ENCODE measurements around the gene NT5C. TPM values are rescaled to one million over a fixed set of nuclear protein-coding genes. Genes with fewer than 3 reads are reported as not detected.
"Not testable (repeated sequence)": the region's sequence is repeated elsewhere in the genome, so short reads cannot be mapped to it uniquely, and the experiment has no call there.

The NT5C gene
- total RNA-seq, 1 experiment from 2014 or later, result 136 TPM

DNA sequence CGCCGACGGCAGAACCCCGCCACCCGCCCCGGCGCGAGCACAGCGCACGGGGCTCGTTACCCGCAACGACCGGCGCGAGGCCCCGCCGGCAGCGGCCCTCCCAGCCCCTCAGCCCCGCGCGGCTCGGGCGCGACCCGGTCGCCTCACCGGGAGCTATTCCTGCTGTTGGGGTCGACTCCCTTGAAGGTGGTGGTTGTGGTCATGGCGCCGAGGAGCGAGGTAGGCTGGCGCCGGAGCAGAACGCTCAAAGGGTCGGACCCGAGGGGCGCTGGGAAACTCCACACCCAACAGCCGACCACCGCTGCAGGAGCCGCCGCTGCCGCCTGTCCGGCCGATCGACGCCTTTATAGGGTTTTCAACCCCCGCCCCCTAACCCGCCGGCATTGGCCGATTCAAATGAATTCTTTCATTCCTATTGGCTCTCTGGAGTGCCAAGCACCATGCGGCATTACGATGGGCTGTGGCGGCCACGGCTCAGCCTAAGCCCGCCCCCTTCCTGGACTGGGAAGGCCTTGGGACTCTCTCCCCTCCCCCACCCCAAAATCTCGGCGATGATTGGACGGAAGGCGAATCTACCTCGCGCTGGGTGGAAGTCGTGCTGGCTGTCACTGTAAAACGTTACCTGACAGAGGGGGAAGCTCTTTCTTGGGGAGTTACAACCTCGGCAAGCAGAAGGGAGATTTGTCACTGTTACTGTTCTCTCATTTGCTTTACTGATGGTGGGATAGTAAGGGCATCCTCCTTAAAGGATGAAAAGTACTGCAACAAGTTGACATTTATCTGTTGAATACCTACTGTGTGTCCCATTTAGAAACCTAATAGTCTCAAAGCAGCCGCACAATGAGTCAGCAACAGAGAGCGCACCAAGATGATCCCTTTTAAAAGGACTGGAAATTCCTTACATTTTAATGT is 22.9 kb upstream of the NT5C start, which contains the start of gene JPT1:
Gene JPT1 (minus strand): TSS at position 318 of the 912 bp plus-strand sequence. CDS start 115 bp downstream, at position 203.
- no peaks in the 10 kb centered on the region for H3K9me3 ChIP-seq (replicated peaks)
- H3K36me3 ChIP-seq, result peaks cover 24% of the 10 kb centered on the region
- peak within 1 kb of the TSS; percentile 87 for H3K4me3 ChIP-seq
- H3K4me1 ChIP-seq (replicated peaks), result peaks cover 29% of the 10 kb centered on the region
- peak within 1 kb of the TSS; percentile 63 for H3K27ac ChIP-seq
- H3K27me3 ChIP-seq (replicated peaks), result no peaks in the 10 kb centered on the region
- peak; percentile 99 to 100 for DNase-seq (ENCODE audit: low read depth in 1 of 2, low spot score in 2 of 2)

- DNase-seq (ENCODE audit: low read depth in 1 of 2, low spot score in 2 of 2), result peak in 1 of 2 experiments; percentile 53
- Histone ChIP-seq H3K4me1 (replicated peaks) (peaks cover 22% of the 10 kb centered on the region), H3K4me3 (peak overlapping the region; percentile 87), H3K27me3 (replicated peaks) (no peaks in the 10 kb centered on the region), H3K36me3 (peaks cover 30% of the 10 kb centered on the region), H3K27ac (peak overlapping the region; percentile 63), H3K9me3 (replicated peaks) (no peaks in the 10 kb centered on the region)
Observed at GRCh38 chr17:75153780-75154194, 22.2 kb upstream of the NT5C start.

- Histone ChIP-seq H3K36me3 (peaks cover 37% of the 10 kb centered on the region), H3K27ac (peak overlapping the region; percentile 63), H3K4me3 (peak overlapping the region; percentile 87), H3K9me3 (replicated peaks) (no peaks in the 10 kb centered on the region), H3K27me3 (replicated peaks) (no peaks in the 10 kb centered on the region), H3K4me1 (replicated peaks) (peaks cover 17% of the 10 kb centered on the region)
- peak in 1 of 2 experiments; percentile 35 for DNase-seq (ENCODE audit: low read depth in 1 of 2, low spot score in 2 of 2)
Observed at GRCh38 chr17:75152922-75153779, 21.6 kb upstream of the NT5C start.

DNA sequence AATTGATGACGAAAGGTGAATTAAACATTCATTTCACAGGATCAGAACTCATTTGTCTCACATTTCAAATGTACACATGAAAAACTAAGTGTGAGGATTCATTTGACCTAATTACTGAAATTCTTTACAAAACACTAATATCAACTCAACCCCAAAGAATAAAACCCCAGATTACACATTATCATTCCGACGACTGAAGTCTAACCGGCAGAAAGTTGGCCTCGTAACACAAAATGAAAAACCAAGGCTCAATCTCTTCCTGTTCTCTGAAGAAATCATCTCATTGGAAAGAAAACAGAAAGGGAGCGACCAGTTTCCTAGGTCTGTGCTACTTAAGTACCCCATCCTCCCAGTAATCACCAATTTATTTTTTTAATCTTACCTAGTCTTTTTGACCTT is 21.0 kb upstream of the NT5C start:
- Histone ChIP-seq H3K27me3 (replicated peaks) (no peaks in the 10 kb centered on the region), H3K27ac (no peak overlapping the region), H3K4me1 (replicated peaks) (peaks cover 17% of the 10 kb centered on the region), H3K36me3 (peaks cover 43% of the 10 kb centered on the region), H3K4me3 (peak overlapping the region; percentile 87), H3K9me3 (replicated peaks) (no peaks in the 10 kb centered on the region)
- no peak for DNase-seq (ENCODE audit: low read depth in 1 of 2, low spot score in 2 of 2)

DNA sequence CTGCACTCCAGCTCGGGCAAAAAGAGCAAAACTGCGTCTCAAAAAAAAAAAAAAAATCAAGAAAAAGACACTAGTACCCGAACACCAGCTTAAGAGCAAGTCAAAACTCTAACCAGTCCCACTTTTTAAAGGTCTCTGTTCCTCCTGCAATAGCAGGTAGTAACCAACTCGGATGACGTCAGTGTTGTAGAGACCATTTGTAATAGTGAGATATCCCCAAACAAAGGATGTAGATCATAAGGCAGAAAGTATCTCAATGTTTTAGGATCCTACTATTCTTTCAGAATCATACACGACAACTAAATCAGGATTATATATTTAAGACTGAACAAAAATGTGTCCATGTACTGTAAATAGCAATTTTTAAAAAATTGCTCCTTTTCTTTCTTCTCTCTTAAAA is 20.4 kb upstream of the NT5C start:
- Histone ChIP-seq H3K4me1 (replicated peaks) (peaks cover 17% of the 10 kb centered on the region), H3K9me3 (replicated peaks) (no peaks in the 10 kb centered on the region), H3K4me3 (no peak overlapping the region), H3K27me3 (replicated peaks) (no peaks in the 10 kb centered on the region), H3K27ac (no peak overlapping the region), H3K36me3 (peaks cover 46% of the 10 kb centered on the region)
- no peak for DNase-seq (ENCODE audit: low read depth in 1 of 2, low spot score in 2 of 2)

GRCh38 chr17:75147878-75148546 is 16.5 kb upstream of the NT5C start:
- no peaks in the 10 kb centered on the region for H3K27me3 ChIP-seq (replicated peaks)
- no peak overlapping the region for H3K27ac ChIP-seq
- no peaks in the 10 kb centered on the region for H3K9me3 ChIP-seq (replicated peaks)
- DNase-seq (ENCODE audit: low read depth in 1 of 2, low spot score in 2 of 2), result no peak
- peaks cover 75% of the 10 kb centered on the region for H3K36me3 ChIP-seq
- no peak overlapping the region for H3K4me3 ChIP-seq
- peaks cover 8% of the 10 kb centered on the region for H3K4me1 ChIP-seq (replicated peaks)

- Histone ChIP-seq H3K4me3 (no peak overlapping the region), H3K36me3 (peaks cover 81% of the 10 kb centered on the region), H3K27ac (no peak overlapping the region), H3K9me3 (replicated peaks) (no peaks in the 10 kb centered on the region), H3K4me1 (replicated peaks) (no peaks in the 10 kb centered on the region), H3K27me3 (replicated peaks) (no peaks in the 10 kb centered on the region)
- no peak for DNase-seq (ENCODE audit: low read depth in 1 of 2, low spot score in 2 of 2)
Observed at GRCh38 chr17:75146592-75146991, 15.1 kb upstream of the NT5C start.

DNA sequence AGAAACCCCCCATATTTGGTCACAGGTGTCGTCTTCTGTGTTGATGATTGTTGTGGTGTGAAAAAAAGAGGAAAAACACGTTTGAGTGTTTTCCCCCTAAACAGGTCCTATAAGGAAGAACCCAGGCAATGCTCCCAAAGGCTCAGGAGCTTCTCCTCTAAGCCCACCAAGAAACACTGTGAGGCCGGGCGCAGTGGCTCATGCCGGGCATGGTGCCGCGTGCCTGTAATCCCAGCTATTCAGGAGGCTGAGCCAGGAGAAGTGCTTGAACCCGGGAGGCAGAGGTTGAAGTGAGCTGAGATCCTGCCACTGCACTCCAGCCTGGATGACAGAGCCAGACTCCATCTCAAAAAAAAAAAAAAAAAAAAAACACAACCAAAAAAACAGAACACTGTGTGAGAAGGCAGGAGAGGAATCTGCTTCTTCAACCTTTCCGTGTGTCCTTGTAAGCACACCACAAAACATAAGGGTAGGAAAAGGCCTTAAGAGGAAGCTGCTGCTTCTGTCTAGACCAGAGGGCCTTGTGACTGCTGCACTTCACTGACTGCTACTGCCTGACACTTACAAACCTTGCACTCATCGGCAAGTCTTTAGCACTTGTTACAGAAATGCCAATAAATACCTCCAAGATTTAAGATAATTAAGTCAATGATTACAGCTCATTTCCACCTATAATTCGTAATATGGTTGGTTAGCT is 13.4 kb upstream of the NT5C start:
- no peak for DNase-seq (ENCODE audit: low read depth in 1 of 2, low spot score in 2 of 2)
- H3K4me3 ChIP-seq, result no peak overlapping the region
- no peaks in the 10 kb centered on the region for H3K4me1 ChIP-seq (replicated peaks)
- H3K36me3 ChIP-seq, result peaks cover 97% of the 10 kb centered on the region
- no peaks in the 10 kb centered on the region for H3K27me3 ChIP-seq (replicated peaks)
- H3K9me3 ChIP-seq (replicated peaks), result no peaks in the 10 kb centered on the region
- H3K27ac ChIP-seq, result no peak overlapping the region

- no peaks in the 10 kb centered on the region for H3K9me3 ChIP-seq (replicated peaks)
- H3K36me3 ChIP-seq, result peaks cover 95% of the 10 kb centered on the region
- H3K27me3 ChIP-seq (replicated peaks), result no peaks in the 10 kb centered on the region
- no peak overlapping the region for H3K4me3 ChIP-seq
- DNase-seq (ENCODE audit: low read depth in 1 of 2, low spot score in 2 of 2), result no peak
- no peaks in the 10 kb centered on the region for H3K4me1 ChIP-seq (replicated peaks)
- no peak overlapping the region for H3K27ac ChIP-seq
Observed at GRCh38 chr17:75142236-75142971, 10.9 kb upstream of the NT5C start.

DNA sequence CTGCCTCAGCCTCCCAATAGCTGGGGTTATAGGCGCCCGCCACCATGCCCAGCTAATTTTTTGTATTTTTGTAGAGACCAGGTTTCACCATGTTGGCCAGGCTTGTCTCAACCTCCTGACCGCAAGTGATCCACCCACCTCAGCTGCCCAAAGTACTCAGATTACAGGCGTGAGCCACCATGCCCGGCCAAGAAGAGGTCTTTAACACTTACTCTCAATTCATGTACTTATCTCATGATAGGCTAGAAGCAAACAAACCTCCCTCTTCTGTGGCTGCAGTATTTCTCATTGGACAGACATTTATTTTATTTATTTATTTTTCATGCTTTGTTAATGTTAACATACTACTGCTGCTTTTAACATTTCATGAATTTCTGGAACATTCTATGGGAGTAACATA is 7.0 kb upstream of the NT5C start:
- no peaks in the 10 kb centered on the region for H3K4me1 ChIP-seq (replicated peaks)
- H3K4me3 ChIP-seq, result no peak overlapping the region
- no peaks in the 10 kb centered on the region for H3K27me3 ChIP-seq (replicated peaks)
- H3K27ac ChIP-seq, result no peak overlapping the region
- H3K9me3 ChIP-seq (replicated peaks), result no peaks in the 10 kb centered on the region
- H3K36me3 ChIP-seq, result peaks cover 87% of the 10 kb centered on the region
- no peak for DNase-seq (ENCODE audit: low read depth in 1 of 2, low spot score in 2 of 2)

GRCh38 chr17:75137762-75138161 is 6.2 kb upstream of the NT5C start:
- H3K36me3 ChIP-seq, result peaks cover 80% of the 10 kb centered on the region
- H3K4me3 ChIP-seq; H3K27ac ChIP-seq; H3K9me3 ChIP-seq (replicated peaks); H3K27me3 ChIP-seq (replicated peaks); DNase-seq (ENCODE audit: low read depth in 1 of 2, low spot score in 2 of 2); H3K4me1 ChIP-seq (replicated peaks): not testable (repeated sequence)

- no peaks in the 10 kb centered on the region for H3K9me3 ChIP-seq (replicated peaks)
- no peak overlapping the region for H3K4me3 ChIP-seq
- H3K27ac ChIP-seq, result no peak overlapping the region
- DNase-seq (ENCODE audit: low read depth in 1 of 2, low spot score in 2 of 2), result no peak
- peaks cover 77% of the 10 kb centered on the region for H3K36me3 ChIP-seq
- peaks cover 13% of the 10 kb centered on the region for H3K4me1 ChIP-seq (replicated peaks)
- no peaks in the 10 kb centered on the region for H3K27me3 ChIP-seq (replicated peaks)
Observed at GRCh38 chr17:75135946-75136345, 4.4 kb upstream of the NT5C start.

All from SJSA1 (cell line).